Middle frontal gyrus (tissue), 1 donor: Measurements from ENCODE around the gene CEL.
"Not testable (repeated sequence)": the region's sequence is repeated elsewhere in the genome, so short reads cannot be mapped to it uniquely, and the experiment has no call there.

Source experiments
- DNase-seq: peaks from one replicate; pipeline ENCODE4 v3.0.0-alpha.2; 2015; ENCODE audit warnings: low spot score; ENCODE audit errors: extremely low spot score

Gene CEL

DNA sequence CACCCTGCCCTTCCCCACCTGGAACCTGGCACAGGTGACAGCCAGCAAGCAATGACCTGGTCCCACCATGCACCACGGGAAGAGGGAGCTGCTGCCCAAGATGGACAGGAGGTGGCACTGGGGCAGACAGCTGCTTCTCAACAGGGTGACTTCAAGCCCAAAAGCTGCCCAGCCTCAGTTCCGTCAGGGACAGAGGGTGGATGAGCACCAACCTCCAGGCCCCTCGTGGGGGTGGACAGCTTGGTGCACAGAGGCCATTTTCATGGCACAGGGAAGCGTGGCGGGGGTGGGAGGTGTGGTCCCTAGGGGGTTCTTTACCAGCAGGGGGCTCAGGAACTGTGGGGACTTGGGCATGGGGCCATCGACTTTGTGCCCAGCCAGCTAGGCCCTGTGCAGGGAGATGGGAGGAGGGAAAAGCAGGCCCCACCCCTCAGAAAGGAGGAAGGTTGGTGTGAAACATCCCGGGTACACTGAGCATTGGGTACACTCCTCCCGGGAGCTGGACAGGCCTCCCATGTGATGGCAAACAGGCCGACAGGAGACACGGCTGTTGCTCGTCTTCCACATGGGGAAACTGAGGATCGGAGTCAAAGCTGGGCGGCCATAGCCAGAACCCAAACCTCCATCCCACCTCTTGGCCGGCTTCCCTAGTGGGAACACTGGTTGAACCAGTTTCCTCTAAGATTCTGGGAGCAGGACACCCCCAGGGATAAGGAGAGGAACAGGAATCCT, 1.9 kb downstream of the CEL start:
- DNase-seq, result no peak

DNA sequence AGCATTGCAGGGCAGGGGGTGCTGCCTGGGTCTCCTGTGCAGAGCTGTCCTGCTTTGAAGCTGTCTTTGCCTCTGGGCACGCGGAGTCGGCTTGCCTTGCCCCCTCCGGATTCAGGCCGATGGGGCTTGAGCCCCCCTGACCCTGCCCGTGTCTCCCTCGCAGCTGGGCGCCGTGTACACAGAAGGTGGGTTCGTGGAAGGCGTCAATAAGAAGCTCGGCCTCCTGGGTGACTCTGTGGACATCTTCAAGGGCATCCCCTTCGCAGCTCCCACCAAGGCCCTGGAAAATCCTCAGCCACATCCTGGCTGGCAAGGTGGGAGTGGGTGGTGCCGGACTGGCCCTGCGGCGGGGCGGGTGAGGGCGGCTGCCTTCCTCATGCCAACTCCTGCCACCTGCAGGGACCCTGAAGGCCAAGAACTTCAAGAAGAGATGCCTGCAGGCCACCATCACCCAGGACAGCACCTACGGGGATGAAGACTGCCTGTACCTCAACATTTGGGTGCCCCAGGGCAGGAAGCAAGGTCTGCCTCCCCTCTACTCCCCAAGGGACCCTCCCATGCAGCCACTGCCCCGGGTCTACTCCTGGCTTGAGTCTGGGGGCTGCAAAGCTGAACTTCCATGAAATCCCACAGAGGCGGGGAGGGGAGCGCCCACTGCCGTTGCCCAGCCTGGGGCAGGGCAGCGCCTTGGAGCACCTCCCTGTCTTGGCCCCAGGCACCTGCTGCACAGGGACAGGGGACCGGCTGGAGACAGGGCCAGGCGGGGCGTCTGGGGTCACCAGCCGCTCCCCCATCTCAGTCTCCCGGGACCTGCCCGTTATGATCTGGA, 2.7 kb downstream of the CEL start:
- no peak for DNase-seq

DNA sequence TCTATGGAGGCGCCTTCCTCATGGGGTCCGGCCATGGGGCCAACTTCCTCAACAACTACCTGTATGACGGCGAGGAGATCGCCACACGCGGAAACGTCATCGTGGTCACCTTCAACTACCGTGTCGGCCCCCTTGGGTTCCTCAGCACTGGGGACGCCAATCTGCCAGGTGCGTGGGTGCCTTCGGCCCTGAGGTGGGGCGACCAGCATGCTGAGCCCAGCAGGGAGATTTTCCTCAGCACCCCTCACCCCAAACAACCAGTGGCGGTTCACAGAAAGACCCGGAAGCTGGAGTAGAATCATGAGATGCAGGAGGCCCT, 3.2 kb downstream of the CEL start:
- DNase-seq, result no peak

DNA sequence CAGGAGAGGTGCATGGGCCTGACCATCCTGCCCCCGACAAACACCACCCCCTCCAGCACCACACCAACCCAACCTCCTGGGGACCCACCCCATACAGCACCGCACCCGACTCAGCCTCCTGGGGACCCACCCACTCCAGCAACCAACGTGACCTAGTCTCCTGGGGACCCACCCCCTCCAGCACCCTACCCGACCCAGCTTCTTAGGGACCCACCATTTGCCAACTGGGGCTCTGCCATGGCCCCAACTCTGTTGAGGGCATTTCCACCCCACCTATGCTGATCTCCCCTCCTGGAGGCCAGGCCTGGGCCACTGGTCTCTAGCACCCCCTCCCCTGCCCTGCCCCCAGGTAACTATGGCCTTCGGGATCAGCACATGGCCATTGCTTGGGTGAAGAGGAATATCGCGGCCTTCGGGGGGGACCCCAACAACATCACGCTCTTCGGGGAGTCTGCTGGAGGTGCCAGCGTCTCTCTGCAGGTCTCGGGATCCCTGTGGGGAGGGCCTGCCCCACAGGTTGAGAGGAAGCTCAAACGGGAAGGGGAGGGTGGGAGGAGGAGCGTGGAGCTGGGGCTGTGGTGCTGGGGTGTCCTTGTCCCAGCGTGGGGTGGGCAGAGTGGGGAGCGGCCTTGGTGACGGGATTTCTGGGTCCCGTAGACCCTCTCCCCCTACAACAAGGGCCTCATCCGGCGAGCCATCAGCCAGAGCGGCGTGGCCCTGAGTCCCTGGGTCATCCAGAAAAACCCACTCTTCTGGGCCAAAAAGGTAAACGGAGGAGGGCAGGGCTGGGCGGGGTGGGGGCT, 4.6 kb downstream of the CEL start:
- no peak for DNase-seq

DNA sequence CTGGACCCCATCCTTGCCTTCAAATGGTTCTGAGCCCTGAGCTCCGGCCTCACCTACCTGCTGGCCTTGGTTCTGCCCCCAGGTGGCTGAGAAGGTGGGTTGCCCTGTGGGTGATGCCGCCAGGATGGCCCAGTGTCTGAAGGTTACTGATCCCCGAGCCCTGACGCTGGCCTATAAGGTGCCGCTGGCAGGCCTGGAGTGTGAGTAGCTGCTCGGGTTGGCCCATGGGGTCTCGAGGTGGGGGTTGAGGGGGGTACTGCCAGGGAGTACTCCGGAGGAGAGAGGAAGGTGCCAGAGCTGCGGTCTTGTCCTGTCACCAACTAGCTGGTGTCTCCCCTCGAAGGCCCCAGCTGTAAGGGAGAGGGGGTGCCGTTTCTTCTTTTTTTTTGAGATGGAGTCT, 5.2 kb downstream of the CEL start:
- no peak for DNase-seq

DNA sequence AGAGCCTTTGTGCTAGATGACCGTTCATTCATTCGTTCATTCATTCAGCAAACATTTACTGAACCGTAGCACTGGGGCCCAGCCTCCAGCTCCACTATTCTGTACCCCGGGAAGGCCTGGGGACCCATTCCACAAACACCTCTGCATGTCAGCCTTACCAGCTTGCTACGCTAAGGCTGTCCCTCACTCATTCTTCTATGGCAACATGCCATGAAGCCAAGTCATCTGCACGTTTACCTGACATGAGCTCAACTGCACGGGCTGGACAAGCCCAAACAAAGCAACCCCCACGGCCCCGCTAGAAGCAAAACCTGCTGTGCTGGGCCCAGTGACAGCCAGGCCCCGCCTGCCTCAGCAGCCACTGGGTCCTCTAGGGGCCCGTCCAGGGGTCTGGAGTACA, 6.0 kb downstream of the CEL start:
- DNase-seq, result no peak

DNA sequence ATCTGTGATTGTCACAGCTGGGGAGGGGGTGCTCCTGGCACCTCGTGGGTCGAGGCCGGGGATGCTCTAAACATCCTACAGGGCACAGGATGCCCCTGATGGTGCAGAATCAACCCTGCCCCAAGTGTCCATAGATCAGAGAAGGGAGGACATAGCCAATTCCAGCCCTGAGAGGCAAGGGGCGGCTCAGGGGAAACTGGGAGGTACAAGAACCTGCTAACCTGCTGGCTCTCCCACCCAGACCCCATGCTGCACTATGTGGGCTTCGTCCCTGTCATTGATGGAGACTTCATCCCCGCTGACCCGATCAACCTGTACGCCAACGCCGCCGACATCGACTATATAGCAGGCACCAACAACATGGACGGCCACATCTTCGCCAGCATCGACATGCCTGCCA, 6.7 kb downstream of the CEL start:
- DNase-seq, result not testable (repeated sequence)

DNA sequence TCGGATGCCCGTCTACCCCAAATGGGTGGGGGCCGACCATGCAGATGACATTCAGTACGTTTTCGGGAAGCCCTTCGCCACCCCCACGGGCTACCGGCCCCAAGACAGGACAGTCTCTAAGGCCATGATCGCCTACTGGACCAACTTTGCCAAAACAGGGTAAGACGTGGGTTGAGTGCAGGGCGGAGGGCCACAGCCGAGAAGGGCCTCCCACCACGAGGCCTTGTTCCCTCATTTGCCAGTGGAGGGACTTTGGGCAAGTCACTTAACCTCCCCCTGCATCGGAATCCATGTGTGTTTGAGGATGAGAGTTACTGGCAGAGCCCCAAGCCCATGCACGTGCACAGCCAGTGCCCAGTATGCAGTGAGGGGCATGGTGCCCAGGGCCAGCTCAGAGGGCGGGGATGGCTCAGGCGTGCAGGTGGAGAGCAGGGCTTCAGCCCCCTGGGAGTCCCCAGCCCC, 8.8 kb downstream of the CEL start:
- DNase-seq, result not testable (repeated sequence)

DNA sequence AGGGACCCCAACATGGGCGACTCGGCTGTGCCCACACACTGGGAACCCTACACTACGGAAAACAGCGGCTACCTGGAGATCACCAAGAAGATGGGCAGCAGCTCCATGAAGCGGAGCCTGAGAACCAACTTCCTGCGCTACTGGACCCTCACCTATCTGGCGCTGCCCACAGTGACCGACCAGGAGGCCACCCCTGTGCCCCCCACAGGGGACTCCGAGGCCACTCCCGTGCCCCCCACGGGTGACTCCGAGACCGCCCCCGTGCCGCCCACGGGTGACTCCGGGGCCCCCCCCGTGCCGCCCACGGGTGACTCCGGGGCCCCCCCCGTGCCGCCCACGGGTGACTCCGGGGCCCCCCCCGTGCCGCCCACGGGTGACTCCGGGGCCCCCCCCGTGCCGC, 9.2 kb downstream of the CEL start:
- not testable (repeated sequence) for DNase-seq

DNA sequence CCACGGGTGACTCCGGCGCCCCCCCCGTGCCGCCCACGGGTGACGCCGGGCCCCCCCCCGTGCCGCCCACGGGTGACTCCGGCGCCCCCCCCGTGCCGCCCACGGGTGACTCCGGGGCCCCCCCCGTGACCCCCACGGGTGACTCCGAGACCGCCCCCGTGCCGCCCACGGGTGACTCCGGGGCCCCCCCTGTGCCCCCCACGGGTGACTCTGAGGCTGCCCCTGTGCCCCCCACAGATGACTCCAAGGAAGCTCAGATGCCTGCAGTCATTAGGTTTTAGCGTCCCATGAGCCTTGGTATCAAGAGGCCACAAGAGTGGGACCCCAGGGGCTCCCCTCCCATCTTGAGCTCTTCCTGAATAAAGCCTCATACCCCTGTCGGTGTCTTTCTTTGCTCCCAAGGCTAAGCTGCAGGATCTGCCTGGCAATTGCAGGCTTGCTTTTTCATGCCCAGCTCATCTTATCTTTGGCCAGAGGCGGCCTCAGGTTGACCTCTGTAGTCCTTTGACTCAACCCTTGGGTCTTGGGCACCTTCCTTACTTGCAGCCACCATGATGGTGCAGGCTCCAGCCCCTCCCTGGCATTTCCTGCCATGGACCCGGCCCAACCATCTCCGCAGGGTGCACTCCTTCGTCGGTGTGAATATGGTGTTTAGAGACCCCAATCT, 9.8 kb downstream of the CEL start:
- no peak for DNase-seq

DNA sequence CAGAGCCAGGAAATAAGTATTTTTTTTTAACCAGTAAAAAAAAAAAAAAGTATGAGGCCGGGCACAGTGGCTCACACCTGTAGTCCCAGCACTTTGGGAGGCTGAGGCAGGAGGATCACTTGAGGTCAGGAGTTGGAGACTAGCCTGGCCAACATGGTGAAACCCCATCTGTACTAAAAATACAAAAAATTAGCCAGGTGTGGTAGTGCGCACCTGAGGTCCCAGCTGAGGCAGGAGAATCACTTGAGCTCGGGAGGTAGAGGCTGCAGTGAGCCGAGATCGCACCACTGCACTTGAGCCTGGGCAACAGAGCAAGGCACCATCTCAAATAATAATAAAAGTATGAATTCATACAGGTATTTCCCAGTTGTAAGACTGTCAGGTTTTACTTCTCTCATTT, 10.4 kb downstream of the CEL start:
- not testable (repeated sequence) for DNase-seq

DNA sequence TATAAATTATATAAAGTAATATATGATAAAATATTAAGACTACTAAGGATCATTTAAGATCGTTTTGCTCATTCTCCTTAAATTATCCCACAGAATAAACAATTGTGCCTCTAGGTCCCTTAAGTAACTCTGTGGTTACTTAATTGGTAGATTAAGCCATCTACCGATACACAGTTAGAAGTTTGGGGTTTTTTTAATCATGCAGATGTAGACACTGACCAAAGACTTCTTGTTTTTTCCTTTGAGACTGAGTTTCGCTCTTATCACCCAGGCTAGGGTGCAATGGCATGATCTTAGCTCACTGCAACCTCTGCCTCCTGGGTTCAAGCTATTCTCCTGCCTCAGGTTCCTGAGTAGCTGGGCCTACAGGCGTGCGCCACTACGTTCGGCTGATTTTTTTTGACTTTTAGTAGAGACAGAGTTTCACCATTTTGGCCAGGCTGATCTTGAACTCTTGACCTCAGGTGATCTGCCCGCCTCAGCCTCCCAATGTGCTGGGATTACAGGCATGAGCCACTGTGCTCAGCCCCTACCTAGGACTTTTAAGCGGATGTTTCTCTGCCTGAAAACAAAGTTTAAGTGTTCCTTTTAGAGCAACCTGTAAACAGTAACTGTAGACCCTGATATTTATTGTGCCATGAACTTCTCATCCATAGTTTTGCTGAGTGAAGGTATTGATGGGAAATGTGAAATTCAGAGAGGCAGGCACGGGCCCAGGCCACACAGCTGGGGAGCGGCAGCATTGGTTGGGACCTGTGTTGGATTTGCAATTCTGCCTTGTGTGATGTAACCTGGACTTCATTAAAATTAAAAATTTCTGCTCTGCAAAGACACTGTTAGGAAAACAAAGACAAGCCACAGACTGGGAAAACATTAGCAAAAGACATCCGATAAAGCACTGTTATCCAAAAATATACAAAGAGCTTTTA, 11.6 kb downstream of the CEL start:
- no peak for DNase-seq

DNA sequence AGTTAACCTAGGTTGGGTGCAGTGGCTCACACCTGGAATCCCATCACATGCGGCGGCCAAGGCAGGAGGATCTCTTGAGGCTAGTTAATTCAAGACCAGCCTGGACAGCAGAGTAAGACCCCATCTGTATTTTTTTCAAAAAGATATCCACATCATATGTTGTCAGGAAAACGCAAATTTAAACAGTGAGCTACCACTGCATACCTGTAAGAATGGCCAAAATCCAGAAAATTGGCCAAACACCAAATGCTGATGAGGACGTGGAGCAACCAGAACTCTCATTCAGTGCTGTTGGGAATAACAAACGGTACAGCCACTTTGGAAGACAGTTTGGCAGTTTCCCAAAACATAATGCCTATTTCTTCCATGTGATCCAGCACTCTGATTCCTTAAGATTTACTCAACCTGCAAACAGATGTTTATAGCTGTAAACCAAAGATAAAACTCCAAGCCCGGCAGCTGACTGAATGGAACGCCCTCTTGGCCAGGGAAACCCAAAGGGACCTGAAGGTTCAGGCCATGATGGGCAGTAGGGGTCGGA, 12.4 kb downstream of the CEL start:
- no peak for DNase-seq

DNA sequence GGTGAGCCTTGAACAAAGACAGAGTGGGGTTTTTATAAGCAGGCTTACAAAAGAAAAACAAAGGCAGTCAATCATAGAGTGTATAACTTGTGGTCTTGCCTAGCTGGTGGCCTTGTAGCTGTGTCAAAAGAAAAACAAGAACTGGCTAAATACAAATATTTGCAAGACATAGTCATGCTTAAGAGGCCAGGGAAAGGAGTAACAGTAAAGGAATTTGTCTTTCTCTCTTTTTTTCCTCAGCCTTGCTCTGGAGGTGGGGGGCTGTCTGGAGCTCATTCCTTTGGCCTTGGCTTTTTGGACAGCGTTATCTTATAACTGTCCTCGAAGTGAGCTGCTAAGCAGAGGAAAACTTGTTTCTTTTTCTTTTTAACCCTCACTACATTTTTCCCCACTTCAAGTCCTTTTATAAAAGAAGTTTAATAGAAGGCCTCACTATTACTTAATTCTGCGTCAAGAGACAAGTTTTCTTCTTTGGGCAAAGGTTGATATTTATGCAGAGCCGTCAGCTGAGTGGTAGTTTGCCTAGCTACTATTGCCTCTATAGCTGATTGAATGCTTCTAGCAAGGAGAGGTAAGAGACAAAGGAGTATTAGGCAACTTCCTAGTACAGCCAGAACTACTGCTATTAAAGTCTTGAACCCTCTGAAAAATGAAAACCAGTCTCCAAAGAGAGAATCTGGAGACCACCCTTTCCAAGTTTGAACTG, 14.3 kb downstream of the CEL start:
- no peak for DNase-seq

DNA sequence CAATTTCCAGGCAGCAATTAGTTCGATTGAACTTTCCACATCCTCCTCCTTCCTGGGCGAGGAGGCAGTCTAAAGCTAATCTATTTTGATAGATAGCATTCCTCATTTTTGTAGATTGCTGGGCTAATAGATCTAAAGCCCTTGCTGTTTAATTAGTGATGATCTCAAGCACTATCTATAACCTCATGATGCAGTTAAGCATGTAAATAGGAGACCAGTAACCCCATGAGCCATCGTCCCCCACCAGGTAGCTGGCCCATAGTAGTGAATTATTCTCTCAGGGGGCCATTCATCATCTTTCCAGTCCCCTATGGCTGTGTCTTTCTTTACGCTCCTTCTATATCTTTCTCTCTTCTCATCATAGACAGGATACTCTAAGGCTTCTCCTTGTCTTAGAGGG, 14.9 kb downstream of the CEL start:
- DNase-seq, result no peak

DNA sequence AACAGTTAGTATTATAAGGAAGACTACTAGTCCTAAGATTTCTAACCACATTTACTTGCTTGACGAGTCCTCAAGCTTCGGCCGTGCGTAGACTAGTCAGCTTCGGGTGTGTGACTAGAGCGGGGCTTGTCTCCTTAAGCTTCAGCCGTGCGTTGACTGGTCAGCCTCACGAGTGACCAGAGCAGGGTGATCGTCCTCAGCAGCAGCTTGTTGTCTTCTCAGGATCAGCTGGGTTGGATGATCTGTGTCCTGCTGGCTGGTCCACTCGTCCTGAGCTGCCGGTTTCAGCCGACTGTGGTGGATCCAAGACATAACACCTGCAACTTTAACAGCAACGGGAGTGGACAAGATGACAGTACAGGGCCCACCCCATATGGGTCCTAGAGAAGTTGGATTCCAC, 16.7 kb downstream of the CEL start:
- no peak for DNase-seq

DNA sequence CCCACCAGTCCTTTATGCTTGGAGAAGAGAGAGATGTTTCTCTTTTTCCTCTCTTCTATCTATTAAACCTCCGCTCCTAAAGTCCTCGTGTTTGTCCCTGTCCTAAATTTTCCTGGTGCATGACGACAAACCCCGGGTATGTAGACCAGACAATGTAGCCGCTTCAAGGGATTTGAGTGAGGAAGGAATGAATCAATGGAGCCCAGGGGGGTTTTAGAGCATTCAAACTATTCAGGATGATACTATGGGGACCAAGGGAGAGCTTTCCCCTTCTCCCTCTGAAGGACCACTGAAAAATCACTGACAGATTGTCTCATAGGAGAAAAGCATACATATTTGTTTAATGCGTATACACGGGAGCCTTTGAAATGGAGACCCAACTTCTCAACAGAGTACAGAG, 18.4 kb downstream of the CEL start:
- no peak for DNase-seq

DNA sequence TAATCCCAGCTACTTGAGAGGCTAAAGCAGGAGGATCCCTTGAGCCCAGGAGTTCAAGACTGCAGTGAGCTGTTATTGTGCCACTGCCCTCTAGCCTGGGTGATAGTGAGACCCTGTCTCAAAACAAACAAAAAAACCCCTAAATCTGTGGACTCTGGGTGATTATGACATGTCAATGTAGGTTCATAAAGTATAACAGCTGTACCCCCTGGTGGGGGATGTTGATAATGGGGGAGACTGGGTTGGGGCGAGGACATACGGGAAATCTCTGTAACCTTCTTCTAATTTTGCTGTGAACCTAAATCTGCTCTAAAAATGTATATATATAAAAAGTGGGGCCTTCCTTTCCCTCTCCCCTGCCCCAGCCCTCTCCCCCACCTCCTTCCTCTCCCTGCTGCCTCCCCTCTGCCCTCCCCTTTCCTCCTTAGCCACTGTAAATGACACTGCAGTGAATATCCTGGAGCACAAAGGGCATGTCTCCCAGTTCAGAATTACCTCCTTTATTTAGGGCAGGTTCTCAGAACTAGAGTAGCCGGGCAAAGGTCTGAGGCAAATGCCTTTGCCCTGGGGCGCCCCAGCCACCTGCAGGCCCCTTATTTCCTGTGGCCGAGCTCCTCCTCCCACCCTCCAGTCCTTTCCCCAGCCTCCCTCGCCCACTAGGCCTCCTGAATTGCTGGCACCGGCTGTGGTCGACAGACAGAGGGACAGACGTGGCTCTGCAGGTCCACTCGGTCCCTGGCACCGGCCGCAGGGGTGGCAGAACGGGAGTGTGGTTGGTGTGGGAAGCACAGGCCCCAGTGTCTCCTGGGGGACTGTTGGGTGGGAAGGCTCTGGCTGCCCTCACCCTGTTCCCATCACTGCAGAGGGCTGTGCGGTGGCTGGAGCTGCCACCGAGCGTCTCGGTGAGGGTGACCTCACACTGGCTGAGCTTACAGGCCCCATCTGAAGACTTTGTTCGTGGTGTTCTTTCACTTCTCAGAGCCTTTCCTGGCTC, 19.3 kb downstream of the CEL start:
- not testable (repeated sequence) for DNase-seq
